Stimulated activated CD8-positive, alpha-beta memory T cell treated with anti-CD3 and anti-CD28 coated beads, Interleukin-7, amount 100 ng/mL, for 24 hours (primary cell): ENCODE results near the gene PPFIA2.
"Not testable (repeated sequence)": the region's sequence is repeated elsewhere in the genome, so short reads cannot be mapped to it uniquely, and the experiment has no call there.

Experiments
- DNase-seq: peaks from one replicate; pipeline ENCODE4 v3.0.0-alpha.2; 2020; ENCODE audit warnings: low read depth

PPFIA2 gene

GRCh38 chr12:81261508-81262207 lies 497.5 kb downstream of the PPFIA2 start:
- DNase-seq: no peak

GRCh38 chr12:81259360-81259759 lies 499.8 kb downstream of the PPFIA2 start:
- DNase-seq: no peak

- no peak for DNase-seq
Measured at GRCh38 chr12:81257947-81258551, 501.1 kb downstream of the PPFIA2 start.

GRCh38 chr12:81255947-81256346 lies 503.2 kb downstream of the PPFIA2 start:
- no peak for DNase-seq

- DNase-seq: no peak
Measured at GRCh38 chr12:81255456-81255855, 503.7 kb downstream of the PPFIA2 start.

- DNase-seq: no peak
Measured at GRCh38 chr12:81253360-81253759, 505.8 kb downstream of the PPFIA2 start.

- no peak for DNase-seq
Measured at GRCh38 chr12:81252228-81252627, 506.9 kb downstream of the PPFIA2 start.

GRCh38 chr12:81249976-81250375 lies 509.2 kb downstream of the PPFIA2 start:
- DNase-seq: no peak

DNA sequence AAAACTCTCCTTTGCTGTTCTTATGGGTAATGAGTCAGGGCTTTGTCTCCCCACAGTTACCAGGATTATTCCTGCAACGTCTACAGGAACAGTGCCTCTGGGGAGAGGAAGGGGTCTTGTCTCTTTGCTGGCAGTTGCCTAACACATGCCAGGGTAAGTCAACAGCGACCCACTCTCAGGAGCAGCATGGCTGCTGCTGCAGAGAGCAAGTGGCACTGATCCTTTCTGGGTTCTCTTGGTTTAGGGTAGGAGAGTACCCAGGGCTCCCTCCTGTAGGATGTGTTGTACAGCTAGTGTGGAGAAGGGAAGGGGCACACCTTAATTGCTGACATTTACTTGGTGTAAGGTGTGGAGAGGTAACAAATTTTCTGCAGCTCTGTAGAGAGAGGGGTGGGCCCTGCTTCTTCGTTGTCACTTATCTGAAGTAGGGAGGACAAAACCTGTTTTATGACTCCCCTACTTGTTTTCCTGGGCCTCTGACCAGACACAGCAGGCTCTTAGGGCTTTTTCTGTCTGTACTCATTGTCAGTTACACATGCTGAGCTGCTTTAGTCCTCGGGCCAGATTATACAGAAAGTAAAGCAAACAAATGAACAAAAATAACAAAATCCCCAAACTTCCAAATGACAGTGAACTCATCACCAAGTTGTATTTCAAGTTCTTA lies 513.1 kb downstream of the PPFIA2 start:
- no peak for DNase-seq

DNA sequence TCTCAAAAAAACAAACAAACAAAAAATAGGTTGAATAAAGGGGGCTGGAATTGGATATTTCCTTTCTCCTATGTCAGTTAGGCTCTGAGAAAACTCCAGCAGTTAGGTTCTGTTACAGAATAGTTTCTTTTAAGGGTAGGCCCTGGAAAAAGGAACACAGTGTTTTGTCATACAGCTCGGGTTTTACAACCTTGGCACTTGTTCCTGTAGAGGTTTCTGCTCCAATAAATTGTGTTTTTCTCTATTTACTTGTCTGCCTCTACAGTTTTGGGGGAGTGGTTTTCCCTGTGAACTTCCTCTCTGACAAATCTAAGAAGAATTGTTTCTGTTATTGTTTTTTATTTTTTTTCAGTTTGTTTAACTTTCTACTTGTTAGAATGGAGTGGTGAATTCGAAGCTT lies 513.7 kb downstream of the PPFIA2 start:
- no peak for DNase-seq

DNA sequence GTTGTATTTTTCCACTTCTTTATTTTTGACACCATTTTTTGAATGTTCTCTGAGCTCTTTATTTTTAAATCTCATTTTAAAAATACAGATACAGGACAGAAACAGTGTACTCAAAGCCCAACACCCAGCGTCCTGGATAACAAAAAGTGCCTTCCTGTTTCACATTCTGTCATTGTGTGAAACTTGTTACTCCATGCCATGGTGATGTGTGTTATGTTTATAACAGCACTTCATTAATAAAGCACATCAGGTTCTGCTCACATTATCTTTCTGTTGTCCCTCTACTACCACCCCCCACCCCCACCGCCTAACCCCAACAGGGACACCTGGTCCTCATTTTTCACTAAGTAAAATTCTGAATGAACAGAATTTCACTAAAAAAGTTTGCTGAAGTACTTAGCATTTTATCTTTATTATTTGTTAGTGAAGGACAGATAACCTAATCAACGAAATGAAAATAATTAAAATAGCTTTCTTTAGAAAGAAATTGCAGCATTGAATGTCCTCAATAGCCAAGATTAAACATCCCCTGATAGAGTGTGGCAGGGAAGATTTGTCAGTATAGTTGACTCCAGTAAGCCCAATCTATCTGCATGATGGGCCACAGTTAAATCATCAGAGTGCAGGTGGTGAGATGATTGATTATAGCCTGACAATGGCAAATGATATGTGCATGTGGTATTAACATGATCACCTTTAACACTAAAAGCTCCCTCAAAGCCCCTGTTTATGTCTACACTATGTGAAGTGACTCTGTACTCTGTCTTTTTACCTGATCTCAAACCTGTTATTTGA lies 527.4 kb downstream of the PPFIA2 start:
- no peak for DNase-seq

DNA sequence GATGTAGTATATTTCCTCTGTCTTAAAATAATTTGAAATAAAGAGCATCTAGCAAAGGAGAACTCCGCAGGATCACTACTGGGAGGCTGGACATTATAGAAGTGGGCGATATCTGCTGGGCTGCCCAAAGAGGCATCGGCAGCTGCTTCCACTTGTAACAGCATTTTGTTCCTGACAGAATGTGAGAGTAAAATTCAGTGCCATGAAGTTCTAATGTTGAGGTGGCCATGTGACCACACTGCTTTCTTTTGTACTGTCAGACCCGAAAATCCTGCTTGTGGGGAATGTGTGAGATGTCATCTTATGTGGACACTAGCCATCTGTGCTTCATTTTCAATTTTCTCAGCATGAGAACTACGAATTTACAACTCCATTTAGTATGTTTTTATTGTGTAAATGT lies 529.4 kb downstream of the PPFIA2 start:
- no peak for DNase-seq

- DNase-seq: no peak
Measured at GRCh38 chr12:81224626-81225025, 534.5 kb downstream of the PPFIA2 start.

GRCh38 chr12:81222846-81223592 lies 536.1 kb downstream of the PPFIA2 start:
- no peak for DNase-seq

GRCh38 chr12:81221681-81222080 lies 537.5 kb downstream of the PPFIA2 start:
- no peak for DNase-seq

DNA sequence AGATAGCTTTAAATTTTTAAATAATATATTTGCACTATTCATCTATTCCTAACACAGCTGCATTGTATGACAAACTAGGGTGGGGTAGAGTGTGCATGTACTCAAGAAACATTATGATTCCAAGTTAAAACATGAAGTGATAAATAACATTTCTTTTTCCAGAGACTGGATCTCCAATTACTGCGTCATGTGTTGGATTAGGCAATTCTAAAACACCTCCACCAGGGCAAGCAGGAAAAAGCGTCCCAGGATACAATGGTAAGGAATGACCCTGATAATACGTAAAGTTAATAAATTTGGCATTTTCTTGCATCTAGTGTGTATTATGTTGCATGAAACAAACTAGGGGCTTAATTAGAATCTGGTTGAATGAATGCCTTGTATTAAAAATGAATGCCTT lies 542.4 kb downstream of the PPFIA2 start:
- no peak for DNase-seq

DNA sequence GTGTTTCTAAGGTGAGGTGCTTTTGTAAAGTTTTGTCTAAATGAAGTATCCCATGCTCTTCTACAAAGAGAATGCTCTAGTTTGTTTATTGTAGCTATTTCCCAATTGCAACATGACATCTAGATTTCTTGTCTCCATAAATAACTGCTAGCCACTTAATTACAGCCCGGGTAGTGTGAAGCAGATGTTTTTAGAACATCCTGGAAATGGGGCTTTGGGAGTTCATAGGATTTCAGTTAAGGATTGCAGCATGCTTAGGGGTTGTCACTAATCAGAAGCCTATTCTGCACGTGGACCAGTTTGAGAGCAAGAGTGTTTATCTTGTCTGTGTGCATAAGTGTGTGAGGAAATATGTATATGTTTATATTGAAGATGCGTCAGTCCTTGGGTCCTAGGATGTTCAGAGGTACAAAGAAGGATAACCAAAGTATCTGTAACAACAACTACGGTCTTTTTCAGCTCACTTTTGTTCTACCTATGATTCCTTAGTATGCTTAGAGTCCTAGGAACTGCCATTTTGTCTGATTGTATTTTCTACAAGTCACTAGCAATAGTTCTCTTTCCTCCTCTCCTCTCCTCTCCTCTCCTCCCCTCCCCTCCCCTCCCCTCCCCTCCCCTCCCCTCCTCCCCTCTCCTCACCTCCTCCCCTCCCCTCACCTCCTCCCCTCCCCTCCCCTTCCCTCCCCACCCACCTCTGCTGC lies 546.0 kb downstream of the PPFIA2 start:
- no peak for DNase-seq

- DNase-seq: no peak
Measured at GRCh38 chr12:81211306-81211705, 547.8 kb downstream of the PPFIA2 start.

DNA sequence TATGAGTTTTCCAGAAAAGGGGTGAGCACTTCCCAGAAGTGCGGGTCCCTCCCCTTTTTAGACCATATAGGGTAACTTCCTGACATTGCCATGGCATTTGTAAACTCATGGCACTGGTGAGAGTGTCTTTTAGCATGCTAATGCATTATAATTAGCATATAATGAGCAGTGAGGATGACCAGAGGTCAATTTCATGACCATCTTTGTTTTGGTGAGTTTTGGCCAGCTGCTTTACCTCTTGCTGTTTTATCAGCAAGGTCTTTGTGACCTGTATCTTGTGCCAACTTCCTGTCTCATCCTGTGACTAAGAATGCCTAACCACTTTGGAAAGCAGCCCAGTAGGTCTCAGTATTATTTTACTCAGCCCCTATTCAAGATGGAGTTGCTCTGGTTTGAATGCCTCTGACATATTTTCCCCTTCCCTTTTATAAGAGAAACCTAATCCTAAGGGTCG lies 549.4 kb downstream of the PPFIA2 start:
- DNase-seq: not testable (repeated sequence)

GRCh38 chr12:81209012-81209411 lies 550.1 kb downstream of the PPFIA2 start:
- DNase-seq: no peak
